Activated CD4-positive, alpha-beta T cell treated with anti-CD3 and anti-CD28 coated beads for 4 hours (primary cell): Measurements from ENCODE around the gene BRD4.
A peak's percentile ranks its signal among the peaks of the same experiment; 100 is the strongest.

Source experiments
- DNase-seq, 2 donors: peaks; one replicate each; pipeline ENCODE4 v3.0.0-alpha.2; 2020

BRD4 gene

GRCh38 chr19:15307169-15307568 lies 25.2 kb downstream of the BRD4 start:
- DNase-seq: no peak

DNA sequence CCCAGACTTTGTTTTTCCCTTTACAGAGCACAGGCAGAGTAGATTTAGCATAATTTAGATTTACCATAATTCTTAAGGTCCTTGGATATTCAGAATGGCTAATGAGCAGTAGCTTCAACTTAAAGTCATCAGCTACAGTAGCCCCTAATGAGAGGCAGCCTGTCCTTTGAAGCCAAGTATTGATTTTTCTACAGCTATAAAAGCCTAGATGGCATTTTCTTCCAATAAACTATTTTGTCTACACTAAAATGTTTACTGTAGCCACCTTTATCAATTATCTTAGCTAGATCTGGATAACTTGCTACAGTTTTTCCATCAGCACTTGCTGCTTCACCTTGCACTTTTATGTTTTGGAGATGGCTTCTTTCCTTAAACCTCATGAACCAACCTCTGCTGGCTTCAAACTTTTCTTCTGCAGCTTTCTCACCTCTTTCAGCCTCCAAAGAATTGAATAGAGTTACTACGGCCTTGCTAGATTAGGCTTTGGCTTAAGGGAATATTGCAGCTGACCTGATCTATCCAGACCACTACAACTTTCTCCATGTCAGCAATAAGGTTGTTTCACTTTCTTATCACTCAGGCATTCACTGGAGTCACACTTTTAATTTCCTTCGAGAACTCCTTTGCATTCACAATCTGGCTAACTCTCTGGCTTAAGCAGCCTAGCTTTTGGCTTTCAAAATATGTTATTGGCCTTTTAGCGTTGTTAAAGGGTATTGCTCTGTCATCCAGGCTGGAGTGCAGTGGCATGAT lies 26.6 kb downstream of the BRD4 start:
- DNase-seq: no peak

GRCh38 chr19:15304140-15304705 lies 28.1 kb downstream of the BRD4 start:
- no peak for DNase-seq

DNA sequence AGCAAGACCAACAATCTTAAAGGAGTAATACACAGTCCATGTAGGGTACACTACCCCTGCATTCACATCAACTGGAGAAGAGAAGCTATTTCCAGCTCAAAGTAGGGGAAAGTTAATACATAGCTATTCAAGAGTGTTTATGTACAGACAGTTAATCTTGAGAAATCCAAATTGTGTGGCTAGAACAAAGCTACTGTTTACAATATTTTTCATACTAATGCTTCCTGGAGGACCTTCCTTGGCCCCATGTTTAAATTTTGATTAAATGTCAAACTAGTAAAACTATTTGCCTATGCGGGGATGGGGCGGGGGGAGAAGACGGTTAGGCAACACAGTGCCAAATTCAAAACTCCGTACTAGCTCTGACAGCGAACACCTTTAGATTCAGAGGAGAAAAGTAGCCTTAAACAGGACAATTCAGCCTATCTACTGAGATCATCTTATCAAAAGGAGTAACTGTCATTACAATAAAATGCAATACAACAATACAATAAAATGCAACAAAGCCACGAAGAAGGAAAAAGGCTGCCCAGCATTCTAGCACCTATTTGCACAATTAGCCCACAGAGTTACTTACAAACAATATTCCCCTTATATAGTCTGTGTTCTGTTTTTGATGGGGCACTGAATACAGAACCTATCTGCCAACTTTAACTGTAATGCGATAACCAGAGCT lies 29.1 kb downstream of the BRD4 start:
- DNase-seq: no peak

DNA sequence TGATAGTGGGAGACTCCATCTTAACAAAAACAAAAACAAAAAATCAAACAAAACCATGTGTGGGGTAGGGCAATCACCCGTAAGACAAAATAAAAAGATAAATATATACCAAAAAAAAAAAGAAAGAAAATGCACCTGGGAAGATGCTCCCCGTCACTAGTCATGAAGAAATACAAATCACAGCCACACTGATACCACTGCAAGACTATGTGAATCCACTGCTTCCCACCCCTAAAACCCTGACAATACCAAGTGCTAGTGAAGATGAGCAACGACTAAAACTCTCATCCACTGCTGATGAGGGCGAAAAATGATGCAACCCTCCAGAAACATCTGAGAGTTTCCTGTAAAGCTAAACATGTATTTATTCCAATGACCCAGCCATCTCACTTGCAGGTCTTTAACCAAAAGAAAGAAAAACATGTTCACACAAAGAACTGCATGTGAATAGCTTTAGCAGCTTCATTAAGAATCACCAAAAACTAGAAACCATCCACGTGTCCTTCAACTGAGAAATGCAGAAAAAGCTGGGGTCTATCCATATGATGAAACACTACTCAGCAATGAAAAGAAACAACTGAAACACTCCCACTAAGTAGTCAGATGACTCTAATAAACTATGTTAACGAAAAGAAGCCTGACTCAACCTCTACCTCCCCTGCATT lies 31.7 kb downstream of the BRD4 start:
- DNase-seq: no peak

- no peak for DNase-seq
Measured at GRCh38 chr19:15299568-15300409, 32.5 kb downstream of the BRD4 start.

- no peak for DNase-seq
Measured at GRCh38 chr19:15298847-15299567, 33.3 kb downstream of the BRD4 start.

DNA sequence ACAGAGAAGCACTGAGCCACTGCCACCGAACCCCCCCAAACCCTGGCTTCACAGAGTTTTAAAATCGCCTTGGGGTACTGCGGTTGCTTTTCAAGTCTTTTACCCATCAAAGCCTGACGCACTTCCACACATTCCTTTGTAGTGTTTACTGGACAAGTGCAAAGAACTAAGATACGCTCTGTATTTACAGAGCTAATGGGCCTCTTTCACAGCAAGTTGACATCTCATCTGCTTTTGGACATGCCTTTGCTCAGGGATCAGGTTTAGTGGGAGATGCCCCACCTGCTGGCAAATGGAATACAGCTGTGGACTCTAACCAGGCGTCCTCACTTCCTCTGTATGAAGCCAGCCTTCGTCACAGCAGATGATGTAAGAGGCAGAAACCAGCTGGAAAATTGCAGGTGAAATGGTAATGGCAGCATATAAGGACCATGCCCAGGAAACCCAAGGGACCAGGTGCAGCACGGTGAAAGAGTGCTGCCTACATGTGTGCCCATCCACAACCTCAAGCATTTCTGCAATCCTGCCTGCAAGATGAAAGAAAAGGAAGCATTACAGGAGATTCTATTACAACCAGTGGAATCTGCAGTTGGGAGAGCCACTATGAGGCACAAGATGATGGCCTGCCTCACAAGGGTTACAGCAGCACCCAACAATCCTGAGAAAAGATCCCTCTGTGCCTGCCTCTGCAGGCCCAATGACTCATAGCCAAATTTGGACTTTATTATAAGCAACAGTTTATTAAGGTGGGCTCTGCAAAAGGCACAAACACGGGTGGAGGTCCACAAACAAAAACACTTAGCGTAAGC lies 34.7 kb downstream of the BRD4 start:
- DNase-seq: peak; percentile 20

GRCh38 chr19:15296841-15297415 lies 35.4 kb downstream of the BRD4 start:
- no peak for DNase-seq

DNA sequence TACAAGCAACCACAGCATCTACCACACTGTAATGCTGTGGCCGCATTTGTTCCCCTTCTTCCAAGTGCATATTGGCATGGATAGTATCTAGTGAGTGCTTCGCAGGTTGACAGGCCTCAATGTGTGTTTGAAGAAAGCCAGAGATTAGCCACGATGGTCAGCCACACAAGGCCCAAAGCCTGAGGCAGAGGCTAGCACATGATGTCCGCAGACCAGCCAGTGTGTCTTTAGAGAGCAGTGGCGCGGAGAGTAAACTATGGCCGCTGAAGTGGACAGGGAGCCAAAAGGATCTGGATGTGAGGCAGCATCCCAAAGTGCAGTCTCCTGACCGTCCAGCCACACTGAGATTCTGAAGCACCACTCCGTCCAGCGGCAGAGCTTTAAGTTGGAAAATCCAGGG lies 36.0 kb downstream of the BRD4 start:
- no peak for DNase-seq

DNA sequence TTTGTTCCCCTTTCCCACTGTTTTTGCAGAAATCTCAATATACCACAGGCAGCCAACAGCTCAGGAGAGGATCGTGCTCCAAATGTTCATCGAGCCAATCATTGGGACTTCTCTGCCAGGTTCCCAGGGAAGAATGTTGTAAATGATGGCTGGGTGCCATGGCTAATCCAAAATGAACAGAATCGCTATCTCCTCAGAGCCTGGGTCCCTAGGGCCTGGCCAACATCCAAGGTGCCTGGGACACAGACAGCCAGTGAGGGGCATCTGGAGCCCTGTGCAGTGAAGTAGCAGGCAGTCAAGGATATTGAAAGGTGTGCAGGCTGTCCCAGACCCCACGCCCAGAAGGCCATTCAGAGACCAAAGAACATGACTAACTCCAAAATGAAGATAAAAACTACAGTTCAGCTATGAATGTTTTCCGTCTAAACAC lies 37.8 kb downstream of the BRD4 start:
- no peak for DNase-seq

- no peak for DNase-seq
Measured at GRCh38 chr19:15293781-15294491, 38.4 kb downstream of the BRD4 start.

- no peak for DNase-seq
Measured at GRCh38 chr19:15292847-15293582, 39.3 kb downstream of the BRD4 start.

- no peak for DNase-seq
Measured at GRCh38 chr19:15292140-15292539, 40.2 kb downstream of the BRD4 start.

DNA sequence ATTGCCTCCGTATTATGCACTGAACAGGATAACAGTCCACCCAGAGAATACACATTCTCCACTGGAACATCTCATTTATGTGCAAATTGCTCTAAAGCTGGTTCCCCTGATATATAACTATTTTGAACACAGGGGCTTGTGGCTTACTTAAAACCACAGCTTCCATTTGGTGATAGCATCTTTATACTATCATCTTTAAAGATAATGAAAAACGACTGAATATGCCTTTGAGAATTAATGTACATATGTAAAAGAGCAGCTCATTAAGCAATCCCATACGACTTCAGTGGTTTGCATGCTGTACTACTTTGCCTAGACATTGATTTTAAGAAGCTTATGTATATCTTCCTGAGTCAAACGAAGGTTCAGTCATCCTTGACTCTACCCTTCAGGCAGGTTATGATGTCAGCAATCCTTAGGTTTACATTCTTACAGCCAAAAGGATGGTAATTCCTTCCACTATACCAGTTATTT lies 40.8 kb downstream of the BRD4 start:
- DNase-seq: no peak

DNA sequence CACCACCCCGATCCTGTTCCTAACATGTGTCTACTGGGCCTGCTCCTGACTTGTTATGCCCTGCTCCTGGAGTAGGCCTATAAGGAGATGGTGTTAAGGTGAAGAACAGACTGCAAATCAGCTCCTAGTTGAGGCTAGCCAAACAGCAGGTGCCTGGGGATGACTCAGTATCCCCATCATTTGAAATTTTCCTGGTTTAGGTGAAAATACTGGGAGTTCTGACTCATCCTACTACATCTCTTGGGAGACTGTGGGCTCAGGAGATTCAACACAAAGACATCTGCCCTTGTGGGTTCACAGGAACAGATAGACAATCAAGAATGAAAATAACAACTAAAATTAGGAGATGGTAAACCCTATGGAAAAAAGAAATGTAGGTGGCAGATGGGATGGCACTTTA lies 41.2 kb downstream of the BRD4 start:
- DNase-seq: no peak

GRCh38 chr19:15290166-15290565 lies 42.2 kb downstream of the BRD4 start:
- DNase-seq: no peak

DNA sequence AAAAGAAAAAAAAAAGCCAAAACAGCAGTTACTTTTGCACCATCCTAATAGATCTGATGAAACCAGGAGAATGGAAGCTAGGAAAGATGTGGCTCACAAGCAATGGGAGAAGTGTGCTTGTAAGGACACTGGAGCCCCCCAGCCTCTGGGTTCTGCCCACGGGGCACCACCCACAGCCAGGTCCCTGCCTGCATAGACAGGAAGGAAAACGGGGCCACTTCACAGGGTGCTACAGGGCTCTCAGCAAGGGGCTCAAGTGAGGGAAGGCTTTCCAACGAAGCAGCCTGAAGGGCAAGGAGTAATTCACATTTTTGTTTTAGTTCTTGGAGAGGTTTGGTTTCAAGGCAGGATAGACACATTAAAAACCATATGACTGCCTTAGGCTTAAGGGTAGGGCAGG lies 42.7 kb downstream of the BRD4 start:
- no peak for DNase-seq
